Fibroblast of the conjunctiva (primary cell): ENCODE data around the gene MACROD1.

Experiments used
- DNase-seq: peaks from one replicate; pipeline ENCODE4 v3.0.0-alpha.2; 2010; ENCODE audit warnings: low read depth

MACROD1 gene

DNA sequence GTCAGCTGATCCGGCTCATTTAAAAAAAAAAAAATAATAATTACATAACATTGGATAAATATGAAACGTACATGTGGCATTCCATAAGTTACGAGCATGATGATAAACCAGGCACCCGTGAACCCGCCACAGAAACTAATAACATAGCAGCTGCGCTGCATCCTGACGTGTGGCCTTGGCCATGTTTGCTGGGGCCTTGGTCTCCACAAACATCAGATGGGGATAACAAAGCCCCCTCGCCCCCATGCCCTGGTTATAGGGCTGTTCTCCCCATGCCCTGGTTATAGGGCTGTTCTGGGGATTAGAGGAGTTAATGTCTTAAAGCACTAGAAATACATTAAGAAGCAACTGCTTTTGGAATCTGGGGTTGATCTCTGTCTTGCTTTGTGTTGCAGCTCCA, 93.5 kb downstream of the MACROD1 start:
- no peak for DNase-seq

DNA sequence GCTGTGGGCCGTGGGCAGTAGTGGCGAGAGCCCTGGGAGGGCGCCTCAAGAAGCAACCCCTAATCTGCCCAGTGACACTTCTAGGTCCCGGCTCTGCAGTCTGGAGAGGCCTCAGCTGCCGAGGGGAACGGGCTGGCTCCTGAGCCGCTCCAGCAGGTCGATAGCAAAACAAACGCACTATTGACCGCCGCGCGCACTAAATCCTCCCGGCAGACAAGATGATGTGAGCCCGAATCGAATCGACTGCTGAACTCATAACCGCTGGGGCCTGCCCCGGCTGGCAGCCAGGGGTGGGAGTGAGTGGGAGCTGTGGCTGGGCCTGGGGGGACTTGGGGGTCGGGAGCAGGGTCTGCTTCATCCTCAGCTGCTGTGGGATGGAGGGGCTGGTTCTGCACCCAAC, 94.1 kb downstream of the MACROD1 start:
- DNase-seq, result no peak

DNA sequence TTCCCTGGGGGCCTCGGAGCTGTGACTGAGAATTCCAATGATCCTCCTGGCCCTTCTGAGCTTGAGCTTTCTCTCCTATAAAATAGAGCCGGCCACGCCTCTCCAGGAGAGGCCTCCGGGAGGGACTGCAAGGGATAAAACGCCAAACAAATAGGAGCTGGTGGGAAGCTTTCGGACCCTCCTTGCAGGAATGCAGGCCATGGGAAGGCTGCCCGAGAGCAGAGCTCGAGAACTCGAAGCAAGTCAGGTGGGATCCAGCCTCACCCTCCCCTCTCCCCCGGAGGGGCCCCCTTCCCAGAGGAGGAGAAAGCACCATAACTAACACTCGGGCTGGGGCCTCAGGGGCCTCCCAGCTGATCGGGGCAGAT, 95.6 kb downstream of the MACROD1 start:
- no peak for DNase-seq

DNA sequence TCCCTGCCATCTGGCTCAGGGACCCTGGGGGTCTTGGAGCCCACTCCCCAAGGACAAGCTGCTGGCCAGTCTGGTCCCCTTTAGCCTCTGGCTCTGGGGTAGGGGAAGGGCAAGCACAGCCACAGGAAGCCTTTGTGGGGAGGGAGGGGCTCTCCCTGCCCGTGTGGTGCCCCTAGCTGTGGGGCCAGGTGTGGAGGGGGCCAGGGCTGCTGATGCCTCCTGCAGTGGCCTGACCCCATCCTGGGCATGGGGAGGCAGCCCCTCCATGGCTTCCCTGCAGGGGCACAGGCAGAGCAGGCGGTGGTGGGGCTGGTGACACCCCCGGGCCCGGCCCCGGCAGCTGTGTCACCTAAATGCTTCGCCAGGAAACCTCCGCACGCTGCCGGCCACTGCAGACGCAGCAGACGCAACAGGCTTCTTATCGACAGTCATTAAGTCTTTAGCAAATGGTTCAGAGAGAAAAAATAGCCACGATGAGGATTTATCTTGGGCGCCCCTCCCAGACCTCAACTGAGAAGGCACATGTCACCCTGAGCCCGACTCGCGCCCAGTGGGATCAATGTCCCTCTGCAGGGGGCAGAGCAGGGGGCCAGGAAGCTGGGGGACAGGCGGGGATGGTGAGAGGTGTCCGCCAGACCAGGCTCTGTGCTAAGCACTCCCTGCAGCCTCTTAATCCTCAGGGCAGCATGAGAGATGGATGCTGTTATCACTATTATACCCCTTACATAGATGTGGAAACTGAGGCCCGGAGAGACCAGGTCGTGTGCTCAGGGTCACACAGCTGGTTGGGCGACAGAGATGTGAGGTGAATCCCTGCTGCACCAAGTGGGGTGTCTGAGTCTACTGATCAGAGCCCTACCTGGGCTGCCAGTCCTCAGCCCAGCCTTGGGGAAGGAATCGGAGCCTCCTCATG, 96.3 kb downstream of the MACROD1 start:
- no peak for DNase-seq

DNA sequence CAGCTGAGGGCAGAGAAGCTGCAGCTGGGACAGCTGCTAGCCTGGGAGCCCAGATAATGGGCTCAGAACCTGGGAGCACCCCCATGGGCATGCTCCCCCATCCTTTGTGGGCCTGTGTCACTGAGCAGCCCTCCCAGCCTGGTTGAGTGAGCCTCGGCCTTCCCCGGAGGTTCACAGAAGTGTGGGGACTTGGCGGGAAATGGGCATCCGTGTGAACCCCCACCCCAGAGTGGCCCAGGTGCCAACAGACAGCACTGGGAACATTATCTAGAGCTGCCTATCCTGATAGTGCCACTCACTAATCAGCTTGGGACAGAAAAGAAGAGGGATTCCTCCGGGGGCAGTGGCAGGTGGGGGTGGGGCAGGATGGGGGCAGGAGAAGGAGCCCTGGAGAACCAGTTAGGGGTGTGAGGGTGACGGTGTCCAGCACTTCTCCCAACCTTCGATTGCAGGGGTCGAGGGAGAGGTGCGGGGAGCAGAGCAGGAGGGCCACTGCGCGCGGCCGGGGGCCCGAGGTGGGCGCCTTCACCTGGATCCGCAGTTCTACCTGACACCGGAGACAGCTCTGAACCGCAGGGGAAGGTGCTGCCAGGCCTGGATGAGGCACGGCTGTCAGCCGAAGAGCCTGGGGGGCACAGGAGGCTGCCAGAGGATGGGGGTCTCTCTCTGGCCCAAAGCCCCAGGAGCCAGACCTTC, 97.1 kb downstream of the MACROD1 start:
- no peak for DNase-seq

DNA sequence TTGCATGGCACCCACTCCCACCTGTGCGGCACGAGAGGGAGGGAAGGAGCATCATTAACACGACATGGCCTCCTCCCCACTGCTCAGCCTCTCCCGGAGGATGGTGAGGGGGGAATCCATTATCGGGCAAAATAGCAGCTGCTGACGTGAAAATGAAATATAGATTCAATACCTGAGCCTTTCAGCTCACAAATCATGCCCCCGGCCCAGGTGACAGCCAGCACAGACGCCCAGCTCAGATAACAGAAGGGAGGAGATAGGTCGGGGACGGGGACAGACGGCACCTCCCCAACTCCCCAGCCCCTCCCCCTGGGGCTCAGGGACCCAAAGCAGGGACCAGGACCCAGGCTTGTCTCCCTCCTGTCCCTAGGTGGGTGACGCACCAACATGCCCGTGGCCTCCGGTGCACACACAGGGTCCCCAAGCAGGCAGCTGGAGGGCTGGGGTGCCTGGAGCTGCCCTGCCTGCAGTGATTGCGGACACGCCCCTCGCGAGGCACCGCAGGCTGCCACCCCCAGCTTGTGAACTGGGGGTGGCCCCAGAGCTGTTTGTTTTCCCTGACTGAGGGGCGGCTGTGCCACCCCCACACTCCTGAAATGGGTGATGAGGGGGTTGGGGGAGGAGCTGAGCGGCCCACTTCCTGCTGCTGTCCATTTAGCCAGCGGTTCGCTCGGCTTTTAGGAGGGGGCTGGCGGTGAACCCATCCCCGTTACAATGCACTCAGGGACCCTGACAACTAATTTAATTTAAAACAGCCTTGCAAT, 98.5 kb downstream of the MACROD1 start:
- DNase-seq, result no peak

DNA sequence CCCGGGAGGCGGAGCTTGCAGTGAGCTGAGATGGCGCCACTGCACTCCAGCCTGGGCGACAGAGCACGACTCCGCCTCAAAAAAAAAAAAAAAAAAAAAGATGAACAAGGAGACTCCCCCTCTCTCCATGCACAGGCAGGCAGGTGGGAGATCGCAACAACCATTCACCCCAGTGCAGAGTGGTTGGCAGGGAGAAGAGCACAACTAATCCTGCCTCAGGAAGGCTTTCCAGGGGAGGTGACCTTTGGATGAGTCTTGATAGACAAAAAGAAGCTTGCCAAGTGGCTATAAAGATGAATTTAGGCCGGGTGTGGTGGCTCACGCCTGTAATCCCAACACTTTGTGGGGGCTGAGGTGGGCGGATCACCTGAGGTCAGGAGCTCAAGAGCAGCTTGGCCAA, 100.2 kb downstream of the MACROD1 start:
- no peak for DNase-seq

DNA sequence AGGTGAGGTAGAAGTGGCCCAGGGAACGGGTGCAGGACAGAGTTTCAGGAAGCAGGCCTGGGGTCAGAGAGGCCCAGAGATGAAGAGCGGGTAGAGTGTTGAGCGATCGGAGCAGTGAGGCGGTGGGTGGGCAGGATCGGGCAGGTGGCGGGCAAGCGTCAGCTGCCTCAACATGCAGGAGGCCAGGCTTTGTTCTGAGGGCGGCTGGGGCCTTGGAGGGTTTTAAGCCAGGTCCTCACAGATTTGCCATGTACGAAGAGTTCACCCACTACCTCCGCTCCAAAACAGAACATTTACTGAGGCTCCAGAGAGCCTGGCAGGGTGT, 100.8 kb downstream of the MACROD1 start:
- no peak for DNase-seq

DNA sequence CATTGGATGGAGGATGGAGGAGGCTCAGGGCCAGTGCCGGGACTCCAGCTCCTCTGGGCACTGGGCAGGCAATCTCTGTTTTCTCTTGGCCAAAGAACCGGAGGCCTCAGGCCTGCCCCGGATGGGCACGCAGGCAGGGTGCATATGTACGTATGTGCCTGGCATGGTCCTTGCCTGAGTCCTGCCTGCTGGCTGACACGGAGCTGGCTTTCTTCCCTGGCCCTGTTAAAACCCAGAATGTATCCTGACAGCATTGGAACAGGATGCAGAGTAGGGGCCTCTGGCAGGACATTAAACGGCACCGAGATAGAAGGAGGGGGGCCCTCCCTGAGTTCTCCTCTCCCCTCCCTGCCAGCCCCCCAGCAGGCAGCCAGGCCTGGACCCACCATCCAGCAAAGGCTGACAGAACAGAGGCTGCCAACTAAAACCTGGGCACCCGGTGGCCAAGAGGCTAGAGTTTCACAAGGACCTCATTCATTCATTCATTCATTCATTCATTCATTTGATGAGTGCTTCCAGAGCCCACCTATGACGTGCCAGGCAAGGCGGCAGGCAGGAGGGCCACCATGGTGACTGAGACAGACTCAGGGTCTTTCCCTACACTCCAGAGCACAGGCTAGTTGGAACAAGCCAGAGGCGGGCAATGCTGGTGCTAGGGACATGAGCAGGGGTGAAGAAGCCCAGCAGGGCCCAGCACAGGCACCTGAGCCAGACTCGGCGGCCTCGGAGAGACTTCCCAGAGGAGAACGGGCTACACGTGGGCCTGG, 101.4 kb downstream of the MACROD1 start:
- DNase-seq, result no peak

DNA sequence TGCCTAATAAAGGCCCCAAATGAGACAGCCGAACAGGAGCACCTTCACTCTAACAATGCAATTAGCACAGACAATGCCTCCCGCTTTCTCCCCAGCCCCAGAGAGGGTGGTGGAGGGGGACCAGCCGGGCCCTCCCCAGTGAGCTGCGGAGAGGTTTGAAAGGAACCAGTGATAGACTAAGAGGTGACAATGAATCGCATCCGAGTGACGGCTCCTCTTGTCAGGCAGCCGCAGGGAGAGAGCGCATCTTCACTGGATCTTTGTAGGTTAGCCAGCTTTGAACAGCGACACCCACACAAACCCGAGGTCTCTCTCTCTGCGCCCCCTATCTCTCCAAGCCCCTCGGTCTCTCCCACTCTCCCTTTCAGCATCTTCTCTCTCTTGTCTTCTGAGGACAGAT, 102.1 kb downstream of the MACROD1 start:
- no peak for DNase-seq

DNA sequence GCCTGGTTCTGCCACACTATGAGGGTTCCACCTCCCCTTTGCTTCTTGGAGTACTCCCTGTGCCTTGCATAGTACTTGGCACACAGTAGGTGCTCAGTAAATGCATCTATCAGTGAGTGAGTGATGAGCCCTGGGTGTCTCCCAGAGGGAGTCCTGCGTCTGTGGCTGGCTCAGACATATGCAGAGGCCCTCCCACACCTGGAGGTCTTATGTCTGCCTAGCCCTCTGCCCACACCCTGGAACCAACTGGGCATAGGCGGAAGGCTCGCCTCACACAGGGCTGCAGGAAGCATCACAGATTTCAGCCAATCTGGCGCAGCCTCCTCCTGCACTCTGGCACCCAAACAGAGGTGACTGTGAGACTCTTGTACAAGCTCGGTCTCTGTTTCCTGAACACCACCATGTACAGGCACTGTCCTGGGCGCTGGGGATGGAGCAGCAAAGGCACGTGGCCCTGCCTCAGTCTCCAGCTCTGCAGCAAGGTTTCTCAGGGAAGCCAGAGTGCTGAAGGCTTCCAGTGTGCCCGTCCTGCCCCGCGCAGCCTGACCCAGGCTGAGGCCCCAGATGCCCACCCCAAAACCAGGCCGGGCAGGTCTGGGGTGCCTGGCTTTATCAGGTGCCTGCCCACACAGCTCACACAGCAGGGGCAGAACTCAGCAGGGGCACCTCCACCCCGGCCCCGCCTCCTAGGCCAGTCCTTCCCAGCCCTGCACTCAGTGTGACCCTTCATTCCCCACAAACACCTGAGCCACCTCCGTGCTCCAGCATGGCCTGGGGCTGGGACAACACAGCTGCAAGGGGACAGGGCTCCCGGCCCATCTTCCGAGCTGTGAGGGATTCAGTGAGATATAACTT, 103.5 kb downstream of the MACROD1 start:
- no peak for DNase-seq

DNA sequence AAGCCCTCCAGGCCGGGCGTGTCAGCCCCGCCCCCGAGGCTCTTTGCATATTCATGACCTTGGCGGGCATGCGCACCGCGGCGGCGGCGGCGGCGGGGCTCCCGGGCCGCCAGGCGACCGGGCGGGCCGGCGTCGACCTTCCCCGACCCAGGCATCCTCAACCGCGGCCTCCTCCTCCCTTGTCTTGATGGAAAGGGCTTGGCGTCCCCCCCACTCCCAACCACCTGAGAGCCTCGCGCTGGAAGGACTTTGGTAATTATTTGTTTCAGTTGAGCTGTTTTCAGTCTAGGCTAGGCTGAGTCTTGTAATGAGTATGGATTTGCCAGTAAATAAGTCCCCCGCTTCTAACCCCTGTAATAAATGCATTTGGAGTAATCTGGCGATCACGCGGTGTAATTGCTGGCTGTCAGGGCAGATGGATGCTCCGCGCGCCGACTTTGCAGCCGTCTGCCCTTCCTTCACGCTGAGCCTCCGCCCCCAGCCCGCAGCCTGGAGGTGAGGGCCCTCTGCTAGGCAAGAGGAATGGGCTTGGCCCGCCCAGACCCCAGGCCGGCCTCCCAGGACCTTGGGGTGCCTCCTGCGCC, 105.0 kb downstream of the MACROD1 start:
- DNase-seq, result no peak

DNA sequence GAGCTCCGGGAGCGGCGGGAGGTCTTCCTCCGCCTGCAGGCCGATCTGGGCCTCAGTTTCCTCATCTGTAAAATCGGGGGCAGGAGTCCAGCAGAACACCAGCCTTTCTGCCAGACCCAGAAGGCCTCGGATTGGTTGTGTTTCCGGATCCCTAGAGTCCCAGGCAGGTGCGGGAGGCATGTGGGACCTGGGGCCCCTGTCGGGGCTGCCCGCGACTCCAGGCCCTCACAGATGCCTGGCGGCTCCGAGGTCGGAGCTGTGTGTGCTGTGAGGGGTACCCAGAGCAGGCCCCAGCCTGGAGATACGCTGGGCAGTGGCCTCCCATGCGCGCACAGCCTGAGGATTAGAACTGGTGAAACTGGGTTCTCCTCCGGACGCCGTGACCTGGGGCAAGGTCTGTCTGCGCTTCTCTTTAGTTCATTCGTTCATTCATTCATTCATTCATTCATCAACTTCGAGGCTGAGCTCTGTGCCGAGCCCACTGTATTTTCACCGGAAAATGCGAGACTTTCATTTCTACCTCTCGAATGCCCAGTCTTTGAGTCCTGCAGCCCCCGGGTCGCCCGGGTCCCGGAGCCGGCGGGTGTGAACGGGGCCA, 105.6 kb downstream of the MACROD1 start:
- DNase-seq, result no peak

DNA sequence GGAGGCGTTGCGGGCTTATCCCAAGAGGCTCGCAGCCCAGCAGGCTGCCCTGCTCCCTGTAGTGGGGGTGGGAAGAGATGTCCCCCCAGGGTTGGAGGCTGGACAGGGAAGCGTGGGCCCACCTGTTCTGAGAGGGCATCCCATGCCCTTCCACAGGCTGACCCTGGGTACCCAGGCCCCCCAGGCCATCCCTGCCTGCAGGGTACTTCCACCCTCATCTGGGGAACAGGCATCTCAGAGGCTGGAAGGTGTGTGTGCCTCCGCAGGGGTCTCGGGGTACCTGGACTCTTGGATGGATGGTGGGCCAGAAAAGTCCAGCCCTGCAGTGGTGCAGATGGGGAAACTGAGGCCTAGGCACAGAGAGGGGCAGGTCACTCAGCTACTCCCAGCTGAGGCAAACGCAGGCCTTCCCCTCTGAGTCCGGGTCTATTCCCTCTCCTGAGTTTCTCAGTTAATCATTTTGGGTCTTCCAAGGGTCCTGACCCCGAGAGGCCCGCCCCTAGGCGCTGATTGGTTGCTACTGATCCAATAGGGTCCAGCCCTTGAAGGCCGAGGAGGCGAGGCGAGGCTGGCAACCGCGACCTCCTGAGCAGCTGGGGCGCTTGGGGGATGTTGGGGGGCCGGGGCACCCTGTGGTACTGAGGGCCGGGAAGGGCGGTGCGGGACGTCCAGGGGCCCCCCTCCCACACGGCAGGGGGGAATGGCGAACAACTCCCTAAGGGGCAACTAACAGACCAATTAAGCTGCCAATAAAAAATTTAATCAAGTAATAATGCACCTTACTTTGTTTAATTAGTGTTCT, 106.4 kb downstream of the MACROD1 start:
- no peak for DNase-seq

DNA sequence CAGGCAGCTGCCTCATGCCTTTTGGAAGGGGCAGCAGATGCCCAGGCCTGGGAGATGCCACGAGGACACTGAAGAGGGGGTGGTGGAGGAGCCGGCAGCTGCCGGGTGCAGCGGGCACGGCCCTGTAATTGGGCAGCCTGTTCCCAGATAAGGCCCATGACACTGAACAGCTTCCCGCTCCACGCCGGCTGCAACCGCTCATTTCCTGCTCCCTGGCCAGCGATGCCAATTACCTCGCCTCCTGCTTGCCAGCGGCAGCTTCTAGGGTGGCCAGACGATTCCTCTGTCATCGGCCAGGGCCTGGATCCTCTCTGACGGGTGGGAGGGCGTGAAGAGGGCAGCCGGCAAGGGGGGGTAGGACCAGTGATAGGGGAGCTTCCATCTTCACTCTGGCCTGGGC, 107.4 kb downstream of the MACROD1 start:
- no peak for DNase-seq

DNA sequence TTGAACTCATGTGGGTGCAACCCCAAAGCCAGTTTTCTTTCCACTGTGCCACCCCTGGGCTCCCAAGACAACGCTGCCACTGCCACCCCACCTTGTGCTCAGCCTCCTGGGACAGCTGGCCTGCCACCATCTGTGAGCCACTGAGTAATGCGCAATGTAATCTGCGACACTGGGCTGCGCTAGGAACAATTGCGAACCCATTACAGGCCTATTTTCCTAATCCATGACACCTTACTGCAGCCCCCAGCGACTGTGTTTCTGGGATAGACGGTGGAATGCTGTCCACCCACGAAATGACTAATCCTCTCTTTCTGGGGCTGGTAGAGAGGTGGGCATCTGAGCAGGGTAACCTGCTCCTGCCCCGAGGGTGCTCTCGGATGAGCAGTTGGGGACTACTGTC, 108.0 kb downstream of the MACROD1 start:
- DNase-seq, result no peak

DNA sequence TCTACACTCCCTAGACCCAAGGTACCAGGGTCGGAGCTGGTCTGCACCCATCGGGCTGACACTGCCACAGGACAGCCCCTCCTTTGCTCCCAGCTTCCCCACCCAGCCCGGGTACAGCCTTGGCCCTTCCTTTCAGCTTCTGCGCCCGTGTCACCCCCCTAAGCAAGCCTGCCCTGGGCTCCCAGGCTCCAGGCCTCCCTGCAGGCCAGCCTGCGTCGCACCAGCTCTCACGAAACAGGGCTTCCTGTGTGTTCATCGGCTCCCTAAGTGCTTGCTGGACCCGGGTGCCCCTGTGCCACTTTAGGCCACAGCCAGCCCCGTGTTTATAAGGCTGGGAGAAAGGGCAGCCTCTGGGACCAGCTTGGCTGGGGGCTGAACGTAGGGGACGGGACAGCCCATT, 109.1 kb downstream of the MACROD1 start:
- DNase-seq, result no peak

DNA sequence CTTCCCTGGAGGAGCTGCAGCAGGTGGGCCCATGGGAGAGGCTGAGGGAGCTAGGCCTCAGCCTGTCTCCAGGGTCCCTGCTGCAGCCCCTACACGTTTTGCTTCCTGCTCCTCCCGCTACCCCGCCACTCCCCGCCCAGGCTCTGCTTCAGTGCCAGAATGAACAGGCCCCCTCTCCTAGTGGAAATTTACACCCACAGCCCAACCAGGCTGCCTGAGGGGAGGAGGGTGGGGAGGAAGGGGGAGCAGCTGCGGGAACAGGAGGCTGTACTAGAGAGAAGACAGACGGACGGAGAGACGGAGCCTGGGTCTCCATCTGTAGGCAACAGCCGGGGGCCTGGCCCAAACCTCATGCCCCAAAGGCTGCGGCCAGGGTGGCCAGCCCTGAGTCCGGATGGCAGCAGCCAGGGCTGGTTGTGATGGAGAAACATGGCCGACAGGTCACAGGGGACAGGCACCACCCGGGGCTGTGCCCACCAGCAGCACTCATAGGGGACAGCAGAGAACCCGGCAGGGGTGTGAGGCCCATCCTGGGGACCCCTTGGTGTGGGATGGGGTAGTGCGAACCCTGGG, 109.6 kb downstream of the MACROD1 start:
- DNase-seq, result no peak

DNA sequence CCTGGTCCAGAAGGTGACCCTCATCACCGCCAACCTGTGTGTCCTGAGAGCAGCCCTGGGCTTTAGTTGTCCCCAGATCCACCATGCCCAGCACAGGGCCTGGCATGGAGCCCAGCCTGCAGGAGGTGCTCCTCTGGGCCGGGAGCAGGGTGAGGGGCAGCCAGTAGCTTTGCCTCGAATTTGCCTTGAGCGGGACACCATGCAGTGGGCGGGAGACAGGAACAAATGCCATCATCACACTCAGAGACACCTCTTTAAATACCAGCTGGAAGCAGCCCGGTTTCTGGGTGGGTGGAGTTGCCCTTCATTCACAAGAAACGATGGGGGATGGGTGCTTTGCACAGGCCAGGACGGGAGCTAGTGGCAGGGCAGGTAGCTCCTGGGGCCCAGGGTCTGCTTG, 110.8 kb downstream of the MACROD1 start:
- no peak for DNase-seq
